Thymus (tissue), 11 donors: Measurements from ENCODE around the gene PIH1D1. TPM values are rescaled to one million over a fixed set of nuclear protein-coding genes. Genes with fewer than 3 reads are reported as not detected.

Source experiments
- DNase-seq, 9 donors: peaks; one replicate each; pipeline ENCODE4 v3.0.0-alpha.2; 2013; ENCODE audit warnings: low spot score in 9 of 9, low read depth in 6 of 9, missing footprints in 1 of 9
- H3K27ac ChIP-seq, 2 donors: one replicate each; pipeline ENCODE4 v1.5.1; 2013; ENCODE audit warnings: control low read depth in 1 of 2, low read depth in 1 of 2, low read length in 1 of 2, mild to moderate bottlenecking in 1 of 2, moderate library complexity in 1 of 2
- H3K27me3 ChIP-seq, 2 donors: one replicate each; pipeline ENCODE4 v1.5.1; 2013; ENCODE audit warnings: low read length in 1 of 2; ENCODE audit not compliant: control insufficient read depth in 2 of 2, insufficient read depth in 1 of 2
- H3K36me3 ChIP-seq, 2 donors: one replicate each; pipeline ENCODE4 v1.5.1; 2013; ENCODE audit warnings: low read length in 1 of 2, mild to moderate bottlenecking in 1 of 2, moderate library complexity in 1 of 2; ENCODE audit not compliant: control insufficient read depth in 2 of 2, insufficient read depth in 2 of 2
- H3K4me1 ChIP-seq, 2 donors: one replicate each; pipeline ENCODE4 v1.5.1; 2013; ENCODE audit warnings: low read length in 2 of 2; ENCODE audit not compliant: control insufficient read depth in 2 of 2, insufficient read depth in 2 of 2
- H3K4me3 ChIP-seq, 2 donors: one replicate each; pipeline ENCODE4 v1.5.1; 2013; ENCODE audit warnings: low read length in 2 of 2, control low read depth in 1 of 2, mild to moderate bottlenecking in 1 of 2
- H3K9me3 ChIP-seq, 2 donors: one replicate each; pipeline ENCODE4 v1.5.1; 2013; ENCODE audit warnings: low read length in 1 of 2, mild to moderate bottlenecking in 1 of 2; ENCODE audit not compliant: control insufficient read depth in 2 of 2, insufficient read depth in 1 of 2
- WGBS: extraction: QIAGEN DNeasy Blood & Tissue Kit; methylation state at CpG from one replicate; pipeline ENCODE4 v1.1.7; 2013; 5-methylcytosine and 5-hydroxymethylcytosine counted together
- polyA plus RNA-seq: library from polyadenylated mRNA; stranded (reverse); fragments of 200-250 nt; gene quantifications from one replicate; pipeline ENCODE4 v1.2.3, GENCODE V29; 2013
- total RNA-seq: library from RNA; stranded (reverse); fragments of 120-200 nt; gene quantifications from one replicate; pipeline ENCODE4 v1.2.4, GENCODE V29; 2013
- donor health status: healthy.

PIH1D1 gene
- total and polyA plus RNA-seq, 2 donors, result 99.1 to 130 TPM

GRCh38 chr19:49436381-49437017 lies 15.1 kb downstream of the PIH1D1 start:
- Histone ChIP-seq H3K4me1 (peaks cover 0 to 13% of the 10 kb centered on the region in 2 donors), H3K27me3 (peaks cover 90 to 100% of the 10 kb centered on the region in 2 donors), H3K36me3 (no peaks in the 10 kb centered on the region), H3K4me3 (no peak overlapping the region), H3K27ac (no peak overlapping the region), H3K9me3 (peaks cover 2 to 40% of the 10 kb centered on the region in 2 donors)
- peak in 3 of 9 donors; percentile 46 to 59 (median 50) for DNase-seq
- WGBS, result 15% methylated on average over 42 of the region's 42 CpGs

DNA sequence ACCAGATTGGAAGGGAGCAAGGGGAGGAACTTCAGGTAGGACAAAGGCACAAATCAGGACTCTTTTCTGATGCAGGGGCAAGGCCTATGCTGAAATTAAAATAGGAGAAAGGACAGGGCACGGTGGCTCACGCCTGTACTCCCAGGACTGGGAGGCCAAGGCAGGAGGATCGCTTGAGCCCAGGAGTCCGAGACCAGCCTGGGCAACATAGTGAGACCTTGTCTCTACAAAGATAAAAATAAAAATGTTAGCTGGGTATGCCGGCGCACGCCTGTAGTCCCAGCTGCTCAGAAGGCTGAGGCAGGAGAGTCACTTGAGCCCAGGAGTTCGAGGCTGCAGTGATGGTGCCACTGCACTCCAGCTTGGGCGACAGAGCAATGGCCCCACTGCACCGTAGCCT lies 15.9 kb downstream of the PIH1D1 start:
- peaks cover 4 to 35% of the 10 kb centered on the region in 2 donors for H3K9me3 ChIP-seq
- 91% methylated on average over 10 of the region's 10 CpGs for WGBS
- no peaks in the 10 kb centered on the region for H3K36me3 ChIP-seq
- peaks cover 0 to 13% of the 10 kb centered on the region in 2 donors for H3K4me1 ChIP-seq
- H3K4me3 ChIP-seq, result no peak overlapping the region
- no peak overlapping the region for H3K27ac ChIP-seq
- peaks cover 90 to 100% of the 10 kb centered on the region in 2 donors for H3K27me3 ChIP-seq
- DNase-seq, result no peak

DNA sequence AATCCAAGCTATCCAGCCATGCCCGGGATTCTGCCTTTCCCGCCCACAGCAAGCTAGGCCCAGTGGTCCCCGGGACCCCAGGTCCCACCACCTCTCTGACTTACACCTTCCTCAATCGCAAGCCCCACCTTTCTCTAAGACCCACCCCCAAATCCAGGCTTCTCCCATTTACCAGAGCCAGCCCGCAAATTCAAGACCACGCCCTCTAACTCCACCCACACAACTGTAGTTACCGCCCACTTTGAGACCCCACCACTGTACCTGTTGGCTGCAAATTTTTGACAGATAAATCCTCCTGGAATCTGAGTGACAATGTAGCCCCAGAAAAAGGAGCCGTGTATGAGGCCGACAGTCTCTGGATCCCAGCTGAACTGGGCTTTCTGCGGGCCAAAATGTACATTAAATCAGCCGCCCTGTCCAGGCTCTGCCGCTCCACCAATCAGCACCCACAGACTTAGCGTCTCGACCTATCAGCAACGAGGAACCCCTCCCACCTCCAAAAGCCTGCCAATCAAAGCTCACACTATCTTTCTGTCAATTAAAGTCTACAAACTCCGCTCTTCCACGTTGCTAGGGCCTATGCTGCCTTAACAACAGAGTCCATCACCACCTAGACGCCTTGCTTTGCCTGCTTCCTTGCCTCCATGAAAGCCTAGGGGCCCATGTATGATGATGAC lies 16.6 kb downstream of the PIH1D1 start:
- no peak for DNase-seq
- peaks cover 4 to 33% of the 10 kb centered on the region in 2 donors for H3K9me3 ChIP-seq
- no peaks in the 10 kb centered on the region for H3K36me3 ChIP-seq
- H3K4me1 ChIP-seq, result peaks cover 0 to 13% of the 10 kb centered on the region in 2 donors
- 93% methylated on average over 18 of the region's 18 CpGs for WGBS
- no peak overlapping the region for H3K4me3 ChIP-seq
- no peak overlapping the region for H3K27ac ChIP-seq
- peaks cover 90 to 100% of the 10 kb centered on the region in 2 donors for H3K27me3 ChIP-seq

- Histone ChIP-seq H3K27me3 (peaks cover 87 to 100% of the 10 kb centered on the region in 2 donors), H3K27ac (no peak overlapping the region), H3K4me1 (peaks cover 0 to 15% of the 10 kb centered on the region in 2 donors), H3K4me3 (no peak overlapping the region), H3K36me3 (no peaks in the 10 kb centered on the region), H3K9me3 (peaks cover 4 to 34% of the 10 kb centered on the region in 2 donors)
- WGBS, result 22% methylated on average over 31 of the region's 31 CpGs
- no peak for DNase-seq
Measured at GRCh38 chr19:49433240-49433901, 18.2 kb downstream of the PIH1D1 start.

DNA sequence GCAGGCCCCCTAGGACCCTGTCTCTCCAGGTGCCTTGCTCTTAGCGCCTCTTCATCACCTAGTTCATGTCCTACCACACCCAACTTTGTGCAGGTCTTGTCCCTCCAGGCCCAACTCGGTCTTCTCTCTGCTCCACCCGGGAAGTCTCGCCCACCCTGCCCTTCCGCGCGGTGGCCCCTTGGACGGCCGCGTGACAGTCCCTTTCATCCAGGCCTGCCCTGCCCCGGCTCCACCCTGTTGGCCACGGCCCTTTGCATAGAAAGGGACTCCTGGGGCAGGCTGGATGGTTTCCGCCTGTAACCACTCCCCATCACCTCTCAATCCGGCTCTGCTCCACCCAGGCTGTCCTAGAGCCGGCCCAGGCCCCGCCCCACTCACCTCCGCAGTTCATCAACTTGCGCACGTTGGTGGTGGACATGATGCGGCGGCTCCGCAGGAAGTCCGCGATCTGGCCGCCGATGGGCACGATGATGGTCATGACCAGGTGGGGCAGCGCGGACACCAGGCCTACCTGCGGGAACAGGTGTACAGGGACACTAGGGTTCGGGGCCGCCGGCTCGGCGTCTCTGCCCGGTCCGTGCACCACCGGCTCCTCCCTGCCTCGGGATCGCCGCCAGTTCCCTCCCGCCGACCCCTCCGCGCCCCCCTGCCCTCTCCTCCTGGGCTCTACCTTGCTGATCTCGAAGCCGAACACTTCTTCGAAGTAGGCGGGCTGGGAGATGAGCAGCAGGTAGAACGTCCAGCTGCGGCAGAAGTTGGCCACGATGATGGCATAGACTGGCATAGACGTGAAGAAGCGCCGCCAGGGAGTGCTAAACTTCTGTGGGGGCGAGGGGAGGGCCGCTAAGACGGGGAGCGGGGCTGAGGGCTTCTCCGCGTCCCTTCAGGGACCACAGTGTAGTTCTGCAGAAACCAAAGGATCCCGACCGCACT lies 19.2 kb downstream of the PIH1D1 start:
- H3K4me3 ChIP-seq, result no peak overlapping the region
- H3K36me3 ChIP-seq, result no peaks in the 10 kb centered on the region
- 15% methylated on average over 63 of the region's 63 CpGs for WGBS
- peaks cover 86 to 100% of the 10 kb centered on the region in 2 donors for H3K27me3 ChIP-seq
- no peak overlapping the region for H3K27ac ChIP-seq
- H3K9me3 ChIP-seq, result peaks cover 4 to 41% of the 10 kb centered on the region in 2 donors
- DNase-seq, result no peak
- peaks cover 0 to 20% of the 10 kb centered on the region in 2 donors for H3K4me1 ChIP-seq

- DNase-seq, result no peak
- Histone ChIP-seq H3K9me3 (peaks cover 4 to 35% of the 10 kb centered on the region in 2 donors), H3K36me3 (no peaks in the 10 kb centered on the region), H3K4me3 (no peak overlapping the region), H3K27ac (no peak overlapping the region), H3K4me1 (peaks cover 0 to 14% of the 10 kb centered on the region in 2 donors), H3K27me3 (peaks cover 87 to 100% of the 10 kb centered on the region in 2 donors)
- 42% methylated on average over 29 of the region's 29 CpGs for WGBS
Measured at GRCh38 chr19:49431330-49431749, 20.3 kb downstream of the PIH1D1 start.

- H3K36me3 ChIP-seq, result no peaks in the 10 kb centered on the region
- H3K27me3 ChIP-seq, result peaks cover 87 to 100% of the 10 kb centered on the region in 2 donors
- H3K9me3 ChIP-seq, result peaks cover 3 to 30% of the 10 kb centered on the region in 2 donors
- no peak overlapping the region for H3K4me3 ChIP-seq
- H3K27ac ChIP-seq, result no peak overlapping the region
- peak in 2 of 9 donors; percentile 37 to 39 for DNase-seq
- WGBS, result 59% methylated on average over 28 of the region's 28 CpGs
- peaks cover 0 to 9% of the 10 kb centered on the region in 2 donors for H3K4me1 ChIP-seq
Measured at GRCh38 chr19:49430678-49431329, 20.8 kb downstream of the PIH1D1 start.

DNA sequence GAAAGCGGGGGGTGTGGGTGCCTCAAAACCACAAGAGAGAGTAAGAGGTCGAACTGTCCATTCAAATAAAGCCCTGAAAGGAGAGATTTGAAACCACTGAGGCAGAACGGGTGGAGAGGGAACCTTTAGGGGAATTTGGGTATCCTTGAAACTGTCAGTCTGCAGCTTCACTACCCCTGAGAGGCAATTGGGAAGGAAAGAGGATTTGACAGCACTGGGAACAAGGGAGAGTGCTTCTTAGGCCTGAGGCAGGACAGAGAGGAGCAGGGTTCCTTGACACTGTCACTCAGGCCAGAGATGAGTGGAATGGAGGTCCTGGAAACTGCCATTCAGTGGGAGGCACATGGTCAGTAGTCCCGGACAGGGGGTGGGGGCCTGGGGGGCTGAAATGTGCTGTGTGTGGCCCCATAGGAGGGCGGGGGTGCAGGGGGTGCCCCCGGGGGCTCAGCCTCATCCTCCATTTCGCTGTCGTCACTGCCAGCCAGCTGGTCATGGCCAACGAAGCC lies 21.4 kb downstream of the PIH1D1 start:
- WGBS, result 74% methylated on average over 9 of the region's 9 CpGs
- Histone ChIP-seq H3K9me3 (peaks cover 3 to 32% of the 10 kb centered on the region in 2 donors), H3K27me3 (peaks cover 87 to 100% of the 10 kb centered on the region in 2 donors), H3K4me1 (peaks cover 0 to 9% of the 10 kb centered on the region in 2 donors), H3K27ac (no peak overlapping the region), H3K36me3 (no peaks in the 10 kb centered on the region), H3K4me3 (no peak overlapping the region)
- DNase-seq, result no peak
